Endometrium (tissue), 2 donors: ENCODE data around the gene CEP104.

ENCODE experiments used
- FAIRE-seq: peaks from 2 replicates; lab custom pipeline; 2012; peaks lifted over from hg19 to GRCh38; lab: Jason Lieb, UNC
- donor health status: control.
- donor health status: control.

Gene CEP104

DNA sequence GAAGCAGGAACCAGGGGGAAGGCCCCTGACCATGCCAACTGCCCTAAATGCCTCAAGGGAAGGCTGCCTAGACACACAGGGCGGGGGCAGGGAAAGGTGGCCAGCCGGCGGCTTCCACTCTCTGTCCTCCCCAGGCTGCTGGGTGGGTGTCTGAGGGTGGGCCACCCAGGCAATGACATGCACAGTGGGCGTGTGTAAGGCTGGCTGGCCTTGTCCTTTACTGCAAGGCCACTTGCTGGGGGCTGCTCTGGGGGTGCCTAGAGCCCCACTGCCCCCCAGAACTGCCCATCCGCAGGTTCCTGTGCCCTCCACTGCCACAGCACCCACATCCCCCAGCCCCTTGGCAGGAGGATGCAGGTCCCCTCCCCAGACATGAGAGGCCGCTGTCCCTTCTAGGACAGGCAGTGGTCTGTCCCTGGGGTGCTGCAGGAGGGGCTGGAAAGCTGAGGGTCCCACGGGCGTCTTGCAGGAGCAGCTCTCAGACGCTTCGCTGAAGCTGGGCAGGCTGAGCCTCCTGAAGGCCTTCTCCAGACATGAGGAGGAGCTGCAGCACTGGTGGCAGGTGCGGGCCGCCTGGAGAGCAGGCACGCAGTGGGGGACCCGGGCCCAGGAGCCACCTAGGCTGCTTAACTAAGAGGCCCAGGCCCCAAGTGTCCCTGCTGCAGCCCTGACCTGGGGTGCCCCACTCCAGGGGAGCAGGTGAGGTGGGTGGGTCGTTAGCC lies 94.7 kb downstream of the CEP104 start:
- no peak for FAIRE-seq
